HepG2 (cell line): Measurements from ENCODE around the gene LSM2. TPM values are rescaled to one million over a fixed set of nuclear protein-coding genes. Genes with fewer than 3 reads are reported as not detected.

Source experiments
- ARNT2 ChIP-seq: sonication (generic); formaldehyde crosslinking; IDR thresholded peaks from 2 replicates; pipeline ENCODE4 v1.8.0; 2022; ENCODE audit warnings: mild to moderate bottlenecking, low read depth, missing genetic modification reagents, moderate library complexity
- KAT2B ChIP-seq: fragments of 150-350 bp; IDR thresholded peaks from 2 replicates; pipeline ENCODE4 v1.6.1; 2014; ENCODE audit warnings: low read depth, low read length, borderline replicate concordance
- KDM2A ChIP-seq: sonication (generic); formaldehyde crosslinking; IDR thresholded peaks from 2 replicates; pipeline ENCODE4 v1.4.0; 2020; ENCODE audit warnings: low read depth, missing genetic modification reagents, borderline replicate concordance
- KLF12 ChIP-seq: sonication (generic); formaldehyde crosslinking; IDR thresholded peaks from 2 replicates; pipeline ENCODE4 v1.4.0; 2020; ENCODE audit warnings: missing genetic modification reagents, borderline replicate concordance
- KLF9 ChIP-seq: IDR thresholded peaks from 2 replicates; pipeline ENCODE4 v1.6.1; 2016; ENCODE audit warnings: low read depth
- NCOA5 ChIP-seq: sonication (generic); formaldehyde crosslinking; IDR thresholded peaks from 2 replicates; pipeline ENCODE4 v1.4.0; 2020; ENCODE audit warnings: missing genetic modification reagents
- PLRG1 ChIP-seq: fragments of 450-650 bp; conservative IDR thresholded peaks from 2 replicates; pipeline ENCODE4 v1.6.1; 2016
- RBM22 ChIP-seq: fragments of 200-400 bp; formaldehyde crosslinking; optimal IDR thresholded peaks from 2 replicates; pipeline ENCODE3; 2017; ENCODE audit warnings: mild to moderate bottlenecking, low read length, moderate library complexity
- TBL1XR1 ChIP-seq: fragments of 150-350 bp; IDR thresholded peaks from 2 replicates; pipeline ENCODE4 v1.6.1; 2014; ENCODE audit warnings: borderline replicate concordance, low read length; ENCODE audit not compliant: partially characterized antibody
- TP53 ChIP-seq: sonication (generic); formaldehyde crosslinking; conservative IDR thresholded peaks from 2 replicates; pipeline ENCODE4 v1.4.0; 2020; ENCODE audit warnings: missing genetic modification reagents
- ZNF264 ChIP-seq: sonication (generic); formaldehyde crosslinking; IDR thresholded peaks from 2 replicates; pipeline ENCODE4 v1.4.0; 2020; ENCODE audit warnings: missing genetic modification reagents
- ZNF558 ChIP-seq: sonication (generic); formaldehyde crosslinking; IDR thresholded peaks from 2 replicates; pipeline ENCODE4 v1.9.0; 2022; ENCODE audit warnings: mild to moderate bottlenecking, missing genetic modification reagents, borderline replicate concordance
- ZNF724P ChIP-seq: sonication (generic); formaldehyde crosslinking; IDR thresholded peaks from 2 replicates; pipeline ENCODE4 v1.8.0; 2022; ENCODE audit warnings: missing genetic modification reagents, borderline replicate concordance
- polyA plus RNA-seq, 8 experiments: library from polyadenylated mRNA; depleted of rRNA in 3 of 8; stranded (reverse) in 7 of 8; unstranded in 1 of 8; fragments of >200 nt; fragmentation: Illumina TruSeq in 4 of 8; extraction: Trizol in 4 of 8; gene quantifications; 2 replicates each; pipeline versions ENCODE4 v1.2.1 to v1.2.3, GENCODE V29; 2011 to 2016; ENCODE audit warnings: low read depth in 4 of 8, missing spikeins in 1 of 8, mixed read lengths in 1 of 8; ENCODE audit not compliant: insufficient read depth in 1 of 8
- total RNA-seq, 5 experiments: library from RNA; depleted of rRNA; stranded (reverse); fragments of >200 nt; fragmentation: Illumina TruSeq; extraction: Trizol; gene quantifications; 2 replicates each; pipeline ENCODE4 v1.2.3, GENCODE V29; 2016; ENCODE audit warnings: low read depth in 1 of 5
- TF ChIP-seq, protein P1 (sequence below): sonication (generic); formaldehyde crosslinking; IDR thresholded peaks from 2 replicates; pipeline ENCODE4 v1.4.0; 2020; ENCODE audit warnings: missing genetic modification reagents
- TF ChIP-seq, protein P2 (sequence below): sonication (generic); formaldehyde crosslinking; IDR thresholded peaks from 2 replicates; pipeline ENCODE4 v1.5.0; 2020; ENCODE audit warnings: mild to moderate bottlenecking, low read depth, missing genetic modification reagents, borderline replicate concordance
- TF ChIP-seq, protein P3 (sequence below): IDR thresholded peaks from 2 replicates; pipeline ENCODE4 v1.6.1; 2016; ENCODE audit warnings: low read depth, control low read depth
- TF ChIP-seq, protein P4 (sequence below): sonication (generic); formaldehyde crosslinking; IDR thresholded peaks from 2 replicates; pipeline ENCODE4 v1.5.1; 2020; ENCODE audit warnings: missing genetic modification reagents, mild to moderate bottlenecking, borderline replicate concordance
- TF ChIP-seq, protein P5 (sequence below): sonication (generic); formaldehyde crosslinking; IDR thresholded peaks from 2 replicates; pipeline ENCODE4 v1.4.0; 2020; ENCODE audit warnings: missing genetic modification reagents
- TF ChIP-seq, protein P6 (sequence below): sonication (generic); formaldehyde crosslinking; IDR thresholded peaks from 2 replicates; pipeline ENCODE4 v1.4.0; 2020; ENCODE audit warnings: missing genetic modification reagents; ENCODE audit errors: not compliant biosample characterization

The LSM2 gene
- total and polyA plus RNA-seq, 2 of the 13 experiments (the other 11 are each of a cell fraction or from before 2014, with no cell fraction given), result 69.4 to 90.5 TPM

DNA sequence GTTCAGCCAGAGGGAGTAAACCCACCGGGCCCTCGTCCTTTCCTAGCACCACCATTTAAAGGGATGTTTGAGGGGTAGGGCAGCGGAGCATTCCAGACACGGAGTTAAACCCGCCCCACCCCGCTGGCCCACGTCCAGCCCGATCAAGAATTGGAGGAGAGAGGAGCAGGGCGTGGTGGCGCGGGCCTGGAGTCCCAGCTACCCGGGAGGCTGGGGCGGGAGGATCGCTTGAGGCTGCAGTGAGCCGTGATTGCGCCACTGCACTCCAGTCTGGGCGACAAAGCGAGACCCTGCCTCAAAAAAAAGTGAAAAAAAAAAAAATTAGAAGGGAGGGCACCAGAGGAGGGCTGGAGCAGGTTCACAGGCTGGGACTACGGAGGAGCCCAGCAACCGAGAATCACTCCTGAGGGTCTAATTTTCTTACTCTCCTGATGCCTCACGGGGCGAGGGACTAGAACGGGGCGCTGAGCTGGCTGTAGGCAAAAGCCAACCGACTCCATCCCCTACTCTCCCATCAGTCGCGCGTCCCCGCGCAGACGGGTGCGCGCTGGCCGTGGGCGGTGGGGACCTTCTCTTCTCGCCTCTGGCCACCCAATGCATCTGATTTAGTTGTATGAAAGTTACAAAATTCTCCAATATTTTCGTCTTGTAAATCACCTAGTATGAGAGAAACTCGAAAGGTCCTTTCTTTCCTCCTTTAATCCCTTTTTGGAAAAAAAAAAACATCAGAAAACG lies 14.7 kb upstream of the LSM2 start (continued):
- TF ChIP-seq, protein P1, sequence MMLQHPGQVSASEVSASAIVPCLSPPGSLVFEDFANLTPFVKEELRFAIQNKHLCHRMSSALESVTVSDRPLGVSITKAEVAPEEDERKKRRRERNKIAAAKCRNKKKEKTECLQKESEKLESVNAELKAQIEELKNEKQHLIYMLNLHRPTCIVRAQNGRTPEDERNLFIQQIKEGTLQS (CRISPR knock-in tag), result no peak
- TF ChIP-seq, protein P2, sequence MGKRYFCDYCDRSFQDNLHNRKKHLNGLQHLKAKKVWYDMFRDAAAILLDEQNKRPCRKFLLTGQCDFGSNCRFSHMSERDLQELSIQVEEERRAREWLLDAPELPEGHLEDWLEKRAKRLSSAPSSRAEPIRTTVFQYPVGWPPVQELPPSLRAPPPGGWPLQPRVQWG (CRISPR knock-in tag), result no peak
- TF ChIP-seq ZNF558 (CRISPR knock-in tag) (no peak), KLF12 (peak; percentile 51; the same call in 1 of the 2 replicates), ZNF264 (CRISPR knock-in tag) (no peak), KLF9 (CRISPR knock-in tag) (no peak; the same call in 1 of the 2 replicates), KAT2B (no peak), RBM22 (no peak), KDM2A (CRISPR knock-in tag) (peak; percentile 52; the same call in 1 of the 2 replicates), NCOA5 (CRISPR knock-in tag) (no peak), TBL1XR1 (peak; percentile 37), PLRG1 (no peak), TP53 (CRISPR knock-in tag) (no peak), ZNF724P (CRISPR knock-in tag) (0 out of 2 replicates have a peak, but pooled peaks have one; percentile 40), ARNT2 (CRISPR knock-in tag) (peak; percentile 41; the same call in 1 of the 2 replicates)
- TF ChIP-seq, protein P3, sequence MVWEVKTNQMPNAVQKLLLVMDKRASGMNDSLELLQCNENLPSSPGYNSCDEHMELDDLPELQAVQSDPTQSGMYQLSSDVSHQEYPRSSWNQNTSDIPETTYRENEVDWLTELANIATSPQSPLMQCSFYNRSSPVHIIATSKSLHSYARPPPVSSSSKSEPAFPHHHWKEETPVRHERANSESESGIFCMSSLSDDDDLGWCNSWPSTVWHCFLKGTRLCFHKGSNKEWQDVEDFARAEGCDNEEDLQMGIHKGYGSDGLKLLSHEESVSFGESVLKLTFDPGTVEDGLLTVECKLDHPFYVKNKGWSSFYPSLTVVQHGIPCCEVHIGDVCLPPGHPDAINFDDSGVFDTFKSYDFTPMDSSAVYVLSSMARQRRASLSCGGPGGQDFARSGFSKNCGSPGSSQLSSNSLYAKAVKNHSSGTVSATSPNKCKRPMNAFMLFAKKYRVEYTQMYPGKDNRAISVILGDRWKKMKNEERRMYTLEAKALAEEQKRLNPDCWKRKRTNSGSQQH, result no peak; the same call in 1 of the 2 replicates
- TF ChIP-seq, protein P4, sequence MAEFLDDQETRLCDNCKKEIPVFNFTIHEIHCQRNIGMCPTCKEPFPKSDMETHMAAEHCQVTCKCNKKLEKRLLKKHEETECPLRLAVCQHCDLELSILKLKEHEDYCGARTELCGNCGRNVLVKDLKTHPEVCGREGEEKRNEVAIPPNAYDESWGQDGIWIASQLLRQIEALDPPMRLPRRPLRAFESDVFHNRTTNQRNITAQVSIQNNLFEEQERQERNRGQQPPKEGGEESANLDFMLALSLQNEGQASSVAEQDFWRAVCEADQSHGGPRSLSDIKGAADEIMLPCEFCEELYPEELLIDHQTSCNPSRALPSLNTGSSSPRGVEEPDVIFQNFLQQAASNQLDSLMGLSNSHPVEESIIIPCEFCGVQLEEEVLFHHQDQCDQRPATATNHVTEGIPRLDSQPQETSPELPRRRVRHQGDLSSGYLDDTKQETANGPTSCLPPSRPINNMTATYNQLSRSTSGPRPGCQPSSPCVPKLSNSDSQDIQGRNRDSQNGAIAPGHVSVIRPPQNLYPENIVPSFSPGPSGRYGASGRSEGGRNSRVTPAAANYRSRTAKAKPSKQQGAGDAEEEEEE (CRISPR knock-in tag), result no peak
- TF ChIP-seq, protein P5, sequence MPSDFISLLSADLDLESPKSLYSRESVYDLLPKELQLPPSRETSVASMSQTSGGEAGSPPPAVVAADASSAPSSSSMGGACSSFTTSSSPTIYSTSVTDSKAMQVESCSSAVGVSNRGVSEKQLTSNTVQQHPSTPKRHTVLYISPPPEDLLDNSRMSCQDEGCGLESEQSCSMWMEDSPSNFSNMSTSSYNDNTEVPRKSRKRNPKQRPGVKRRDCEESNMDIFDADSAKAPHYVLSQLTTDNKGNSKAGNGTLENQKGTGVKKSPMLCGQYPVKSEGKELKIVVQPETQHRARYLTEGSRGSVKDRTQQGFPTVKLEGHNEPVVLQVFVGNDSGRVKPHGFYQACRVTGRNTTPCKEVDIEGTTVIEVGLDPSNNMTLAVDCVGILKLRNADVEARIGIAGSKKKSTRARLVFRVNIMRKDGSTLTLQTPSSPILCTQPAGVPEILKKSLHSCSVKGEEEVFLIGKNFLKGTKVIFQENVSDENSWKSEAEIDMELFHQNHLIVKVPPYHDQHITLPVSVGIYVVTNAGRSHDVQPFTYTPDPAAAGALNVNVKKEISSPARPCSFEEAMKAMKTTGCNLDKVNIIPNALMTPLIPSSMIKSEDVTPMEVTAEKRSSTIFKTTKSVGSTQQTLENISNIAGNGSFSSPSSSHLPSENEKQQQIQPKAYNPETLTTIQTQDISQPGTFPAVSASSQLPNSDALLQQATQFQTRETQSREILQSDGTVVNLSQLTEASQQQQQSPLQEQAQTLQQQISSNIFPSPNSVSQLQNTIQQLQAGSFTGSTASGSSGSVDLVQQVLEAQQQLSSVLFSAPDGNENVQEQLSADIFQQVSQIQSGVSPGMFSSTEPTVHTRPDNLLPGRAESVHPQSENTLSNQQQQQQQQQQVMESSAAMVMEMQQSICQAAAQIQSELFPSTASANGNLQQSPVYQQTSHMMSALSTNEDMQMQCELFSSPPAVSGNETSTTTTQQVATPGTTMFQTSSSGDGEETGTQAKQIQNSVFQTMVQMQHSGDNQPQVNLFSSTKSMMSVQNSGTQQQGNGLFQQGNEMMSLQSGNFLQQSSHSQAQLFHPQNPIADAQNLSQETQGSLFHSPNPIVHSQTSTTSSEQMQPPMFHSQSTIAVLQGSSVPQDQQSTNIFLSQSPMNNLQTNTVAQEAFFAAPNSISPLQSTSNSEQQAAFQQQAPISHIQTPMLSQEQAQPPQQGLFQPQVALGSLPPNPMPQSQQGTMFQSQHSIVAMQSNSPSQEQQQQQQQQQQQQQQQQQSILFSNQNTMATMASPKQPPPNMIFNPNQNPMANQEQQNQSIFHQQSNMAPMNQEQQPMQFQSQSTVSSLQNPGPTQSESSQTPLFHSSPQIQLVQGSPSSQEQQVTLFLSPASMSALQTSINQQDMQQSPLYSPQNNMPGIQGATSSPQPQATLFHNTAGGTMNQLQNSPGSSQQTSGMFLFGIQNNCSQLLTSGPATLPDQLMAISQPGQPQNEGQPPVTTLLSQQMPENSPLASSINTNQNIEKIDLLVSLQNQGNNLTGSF (CRISPR knock-in tag), result no peak
- TF ChIP-seq, protein P6, sequence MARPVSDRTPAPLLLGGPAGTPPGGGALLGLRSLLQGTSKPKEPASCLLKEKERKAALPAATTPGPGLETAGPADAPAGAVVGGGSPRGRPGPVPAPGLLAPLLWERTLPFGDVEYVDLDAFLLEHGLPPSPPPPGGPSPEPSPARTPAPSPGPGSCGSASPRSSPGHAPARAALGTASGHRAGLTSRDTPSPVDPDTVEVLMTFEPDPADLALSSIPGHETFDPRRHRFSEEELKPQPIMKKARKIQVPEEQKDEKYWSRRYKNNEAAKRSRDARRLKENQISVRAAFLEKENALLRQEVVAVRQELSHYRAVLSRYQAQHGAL, result no peak
